Measurements from ENCODE around the gene SEMA4A. TPM values are rescaled to one million over a fixed set of nuclear protein-coding genes. Genes with fewer than 3 reads are reported as not detected.

The SEMA4A gene
- total and polyA plus RNA-seq, 9 of the 15 experiments (the other 6 are each of a cell fraction or from before 2014, with no cell fraction given): 0.04 to 1.7 (median 0.45) TPM

DNA sequence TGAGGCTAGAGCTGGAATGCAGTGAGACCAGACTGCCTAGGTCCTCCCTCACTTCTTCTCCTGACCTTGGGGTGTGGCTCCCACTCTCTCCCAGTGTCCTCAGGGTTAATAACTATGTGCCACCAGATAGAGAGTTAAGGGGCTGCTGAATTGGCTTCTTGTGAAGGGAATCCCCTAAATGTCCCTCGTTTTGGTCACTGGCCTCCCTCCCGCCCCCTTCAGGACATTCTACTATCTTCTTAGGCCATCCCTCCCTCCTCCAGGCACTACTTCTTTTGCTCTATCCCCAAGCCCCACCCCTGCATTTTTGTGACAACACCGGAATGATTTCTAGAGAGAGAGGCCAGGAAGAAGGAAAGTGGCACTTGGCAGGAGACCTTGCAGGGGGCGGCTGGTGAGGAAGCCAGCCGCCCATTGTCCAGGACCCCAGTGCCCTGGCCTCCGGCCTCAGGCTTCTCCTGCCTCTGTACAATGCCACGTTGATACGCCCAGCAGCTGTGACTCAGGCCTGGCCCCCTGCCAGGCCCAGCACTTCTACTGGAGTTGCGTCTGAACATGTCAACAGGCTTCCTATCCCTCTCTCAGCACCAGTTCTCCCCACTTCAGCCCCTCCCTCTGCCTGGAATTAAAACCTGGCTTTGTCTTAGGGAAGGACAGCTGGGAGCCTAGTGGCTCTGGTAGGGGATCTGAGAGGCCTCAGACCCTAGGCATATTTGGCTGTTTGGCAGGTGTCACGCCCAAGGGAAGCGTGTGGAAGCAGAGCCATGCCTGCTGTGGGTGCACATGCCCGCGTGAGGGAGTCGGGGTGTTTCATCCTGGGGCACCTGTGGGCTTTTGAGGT is 29.8 kb upstream of the SEMA4A start (continued):
- TF ChIP-seq SAP30 (IDR thresholded peaks at IDR 0.05; ENCODE audit: borderline replicate concordance, insufficient read depth, low read depth, low read length, poor library complexity, severe bottlenecking) (no peak), ZNF324 (CRISPR knock-in tag; IDR thresholded peaks at IDR 0.05) (no peak), ZNF707 (CRISPR knock-in tag; conservative IDR thresholded peaks at IDR 0.05) (no peak), ERF (CRISPR knock-in tag; IDR thresholded peaks at IDR 0.05) (no peak), KLF1 (tag; IDR thresholded peaks at IDR 0.05) (no peak), KHSRP (IDR thresholded peaks at IDR 0.05) (no peak), NCOR1 (IDR thresholded peaks at IDR 0.05) (peak; percentile 53), ETV5 (CRISPR knock-in tag; IDR thresholded peaks at IDR 0.05; ENCODE audit: low read depth) (no peak), PML (IDR thresholded peaks at IDR 0.05; ENCODE audit: low read length) (no peak), NFIC (IDR thresholded peaks at IDR 0.05) (peak; percentile 100), SNIP1 (IDR thresholded peaks at IDR 0.05; ENCODE audit: low read depth) (no peak), SUPT5H (IDR thresholded peaks at IDR 0.05) (no peak; the same call in 1 of the 2 replicates), RNF2 (IDR thresholded peaks at IDR 0.05) (peak; percentile 24; the same call in 1 of the 2 replicates), KLF13 (tag; IDR thresholded peaks at IDR 0.05; ENCODE audit: borderline replicate concordance, low read depth) (no peak), SMAD4 (CRISPR knock-in tag; conservative IDR thresholded peaks at IDR 0.05) (no peak), ZNF589 (CRISPR knock-in tag; IDR thresholded peaks at IDR 0.05; ENCODE audit: low read depth) (peak; percentile 68; the same call in 1 of the 2 replicates), LEF1 (IDR thresholded peaks at IDR 0.05) (0 out of 2 replicates have a peak, but pooled peaks have one; percentile 47)
- TF ChIP-seq, protein P1, sequence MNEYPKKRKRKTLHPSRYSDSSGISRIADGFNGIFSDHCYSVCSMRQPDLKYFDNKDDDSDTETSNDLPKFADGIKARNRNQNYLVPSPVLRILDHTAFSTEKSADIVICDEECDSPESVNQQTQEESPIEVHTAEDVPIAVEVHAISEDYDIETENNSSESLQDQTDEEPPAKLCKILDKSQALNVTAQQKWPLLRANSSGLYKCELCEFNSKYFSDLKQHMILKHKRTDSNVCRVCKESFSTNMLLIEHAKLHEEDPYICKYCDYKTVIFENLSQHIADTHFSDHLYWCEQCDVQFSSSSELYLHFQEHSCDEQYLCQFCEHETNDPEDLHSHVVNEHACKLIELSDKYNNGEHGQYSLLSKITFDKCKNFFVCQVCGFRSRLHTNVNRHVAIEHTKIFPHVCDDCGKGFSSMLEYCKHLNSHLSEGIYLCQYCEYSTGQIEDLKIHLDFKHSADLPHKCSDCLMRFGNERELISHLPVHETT (CRISPR knock-in tag; conservative IDR thresholded peaks at IDR 0.05 in 1 of 2, IDR thresholded peaks at IDR 0.05 in 1 of 2): no peak
- TF ChIP-seq, protein P2, sequence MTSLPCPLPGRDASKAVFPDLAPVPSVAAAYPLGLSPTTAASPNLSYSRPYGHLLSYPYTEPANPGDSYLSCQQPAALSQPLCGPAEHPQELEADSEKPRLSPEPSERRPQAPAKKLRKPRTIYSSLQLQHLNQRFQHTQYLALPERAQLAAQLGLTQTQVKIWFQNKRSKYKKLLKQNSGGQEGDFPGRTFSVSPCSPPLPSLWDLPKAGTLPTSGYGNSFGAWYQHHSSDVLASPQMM (CRISPR knock-in tag; IDR thresholded peaks at IDR 0.05): no peak
- TF ChIP-seq, protein P3, sequence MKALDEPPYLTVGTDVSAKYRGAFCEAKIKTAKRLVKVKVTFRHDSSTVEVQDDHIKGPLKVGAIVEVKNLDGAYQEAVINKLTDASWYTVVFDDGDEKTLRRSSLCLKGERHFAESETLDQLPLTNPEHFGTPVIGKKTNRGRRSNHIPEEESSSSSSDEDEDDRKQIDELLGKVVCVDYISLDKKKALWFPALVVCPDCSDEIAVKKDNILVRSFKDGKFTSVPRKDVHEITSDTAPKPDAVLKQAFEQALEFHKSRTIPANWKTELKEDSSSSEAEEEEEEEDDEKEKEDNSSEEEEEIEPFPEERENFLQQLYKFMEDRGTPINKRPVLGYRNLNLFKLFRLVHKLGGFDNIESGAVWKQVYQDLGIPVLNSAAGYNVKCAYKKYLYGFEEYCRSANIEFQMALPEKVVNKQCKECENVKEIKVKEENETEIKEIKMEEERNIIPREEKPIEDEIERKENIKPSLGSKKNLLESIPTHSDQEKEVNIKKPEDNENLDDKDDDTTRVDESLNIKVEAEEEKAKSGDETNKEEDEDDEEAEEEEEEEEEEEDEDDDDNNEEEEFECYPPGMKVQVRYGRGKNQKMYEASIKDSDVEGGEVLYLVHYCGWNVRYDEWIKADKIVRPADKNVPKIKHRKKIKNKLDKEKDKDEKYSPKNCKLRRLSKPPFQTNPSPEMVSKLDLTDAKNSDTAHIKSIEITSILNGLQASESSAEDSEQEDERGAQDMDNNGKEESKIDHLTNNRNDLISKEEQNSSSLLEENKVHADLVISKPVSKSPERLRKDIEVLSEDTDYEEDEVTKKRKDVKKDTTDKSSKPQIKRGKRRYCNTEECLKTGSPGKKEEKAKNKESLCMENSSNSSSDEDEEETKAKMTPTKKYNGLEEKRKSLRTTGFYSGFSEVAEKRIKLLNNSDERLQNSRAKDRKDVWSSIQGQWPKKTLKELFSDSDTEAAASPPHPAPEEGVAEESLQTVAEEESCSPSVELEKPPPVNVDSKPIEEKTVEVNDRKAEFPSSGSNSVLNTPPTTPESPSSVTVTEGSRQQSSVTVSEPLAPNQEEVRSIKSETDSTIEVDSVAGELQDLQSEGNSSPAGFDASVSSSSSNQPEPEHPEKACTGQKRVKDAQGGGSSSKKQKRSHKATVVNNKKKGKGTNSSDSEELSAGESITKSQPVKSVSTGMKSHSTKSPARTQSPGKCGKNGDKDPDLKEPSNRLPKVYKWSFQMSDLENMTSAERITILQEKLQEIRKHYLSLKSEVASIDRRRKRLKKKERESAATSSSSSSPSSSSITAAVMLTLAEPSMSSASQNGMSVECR (CRISPR knock-in tag; IDR thresholded peaks at IDR 0.05): peak; percentile 71; the same call in 1 of the 2 replicates
- TF ChIP-seq, protein P4, sequence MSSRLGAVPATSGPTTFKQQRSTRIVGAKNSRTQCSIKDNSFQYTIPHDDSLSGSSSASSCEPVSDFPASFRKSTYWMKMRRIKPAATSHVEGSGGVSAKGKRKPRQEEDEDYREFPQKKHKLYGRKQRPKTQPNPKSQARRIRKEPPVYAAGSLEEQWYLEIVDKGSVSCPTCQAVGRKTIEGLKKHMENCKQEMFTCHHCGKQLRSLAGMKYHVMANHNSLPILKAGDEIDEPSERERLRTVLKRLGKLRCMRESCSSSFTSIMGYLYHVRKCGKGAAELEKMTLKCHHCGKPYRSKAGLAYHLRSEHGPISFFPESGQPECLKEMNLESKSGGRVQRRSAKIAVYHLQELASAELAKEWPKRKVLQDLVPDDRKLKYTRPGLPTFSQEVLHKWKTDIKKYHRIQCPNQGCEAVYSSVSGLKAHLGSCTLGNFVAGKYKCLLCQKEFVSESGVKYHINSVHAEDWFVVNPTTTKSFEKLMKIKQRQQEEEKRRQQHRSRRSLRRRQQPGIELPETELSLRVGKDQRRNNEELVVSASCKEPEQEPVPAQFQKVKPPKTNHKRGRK (tag; IDR thresholded peaks at IDR 0.05): no peak
